GM12891 (cell line): ENCODE data around the gene OTOF.

Experiments
- DNase-seq: peaks from one replicate; pipeline ENCODE4 v3.0.0; 2011; ENCODE audit warnings: low spot score; ENCODE audit not compliant: insufficient read length
- FAIRE-seq: peaks from 2 replicates; lab custom pipeline; 2011; peaks lifted over from hg19 to GRCh38; lab: Jason Lieb, UNC
- PAX5 ChIP-seq: IDR thresholded peaks from 2 replicates; pipeline ENCODE4 v1.6.1; 2011; ENCODE audit warnings: low read length, moderate library complexity, mild to moderate bottlenecking; ENCODE audit not compliant: insufficient read depth, severe bottlenecking
- POLR2A ChIP-seq: IDR thresholded peaks from 2 replicates; pipeline ENCODE4 v1.6.1; 2011; ENCODE audit warnings: low read depth, low read length, control low read depth
- POLR2AphosphoS5 ChIP-seq: IDR thresholded peaks from 2 replicates; pipeline ENCODE4 v1.6.1; 2011; ENCODE audit warnings: low read depth, low read length, control low read depth
- POU2F2 ChIP-seq: IDR thresholded peaks from 2 replicates; pipeline ENCODE4 v1.6.1; 2011; ENCODE audit warnings: low read depth, mild to moderate bottlenecking, control low read depth, low read length, moderate library complexity
- SPI1 ChIP-seq: IDR thresholded peaks from 2 replicates; pipeline ENCODE4 v1.6.1; 2011; ENCODE audit warnings: low read depth, low read length, control low read depth
- TAF1 ChIP-seq: IDR thresholded peaks from 2 replicates; pipeline ENCODE4 v1.6.1; 2011; ENCODE audit warnings: low read depth, low read length, control low read depth

The OTOF gene

GRCh38 chr2:26482211-26483026 is 4.5 kb upstream of the OTOF start:
- FAIRE-seq: peak; percentile 13
- TF ChIP-seq POLR2AphosphoS5 (no peak), POLR2A (no peak), POU2F2 (no peak), TAF1 (no peak), PAX5 (no peak), SPI1 (no peak)
- DNase-seq: no peak

GRCh38 chr2:26481706-26482105 is 3.8 kb upstream of the OTOF start:
- no peak for FAIRE-seq
- DNase-seq: no peak
- TF ChIP-seq TAF1 (no peak), PAX5 (no peak), POLR2AphosphoS5 (no peak), POU2F2 (no peak), POLR2A (no peak), SPI1 (no peak)

GRCh38 chr2:26480566-26481423 is 2.9 kb upstream of the OTOF start:
- TF ChIP-seq POLR2A (no peak), POU2F2 (no peak), POLR2AphosphoS5 (no peak), SPI1 (no peak), TAF1 (no peak), PAX5 (no peak)
- FAIRE-seq (no peak), DNase-seq (no peak)

GRCh38 chr2:26479789-26480565 is 2.1 kb upstream of the OTOF start:
- FAIRE-seq: no peak
- no peak for TF ChIP-seq PAX5
- no peak for TF ChIP-seq TAF1
- TF ChIP-seq POU2F2: no peak
- no peak for TF ChIP-seq SPI1
- TF ChIP-seq POLR2AphosphoS5: no peak
- no peak for TF ChIP-seq POLR2A
- no peak for DNase-seq

- no peak for FAIRE-seq
- TF ChIP-seq SPI1: no peak
- TF ChIP-seq TAF1: no peak
- no peak for TF ChIP-seq POU2F2
- TF ChIP-seq POLR2A: no peak
- no peak for TF ChIP-seq POLR2AphosphoS5
- TF ChIP-seq PAX5: no peak
- DNase-seq: no peak
Measured at GRCh38 chr2:26479131-26479788, 1.3 kb upstream of the OTOF start.

GRCh38 chr2:26478366-26478765 is 442 bp upstream of the OTOF start:
- TF ChIP-seq SPI1 (no peak), POLR2A (no peak), POLR2AphosphoS5 (no peak), POU2F2 (no peak), PAX5 (no peak)
- no peak for FAIRE-seq

GRCh38 chr2:26477126-26477910 is 606 bp downstream of the OTOF start:
- FAIRE-seq: no peak

More at GRCh38 chr2:26478366-26478765, 442 bp upstream of the OTOF start:
- DNase-seq: no peak

GRCh38 chr2:26475832-26476501 is 2.0 kb downstream of the OTOF start:
- no peak for TF ChIP-seq SPI1
- TF ChIP-seq POLR2A: no peak
- TF ChIP-seq TAF1: no peak
- no peak for TF ChIP-seq POU2F2
- no peak for TF ChIP-seq POLR2AphosphoS5
- no peak for TF ChIP-seq PAX5
- no peak for FAIRE-seq
- no peak for DNase-seq

More at GRCh38 chr2:26477126-26477910, 606 bp downstream of the OTOF start:
- DNase-seq: no peak
- TF ChIP-seq SPI1: no peak
- TF ChIP-seq PAX5: no peak
